HG03520 (cell line): Measurements from ENCODE around the gene DTX3L.
A peak's percentile ranks its signal among the peaks of the same experiment; 100 is the strongest.

ENCODE experiments used
- ATAC-seq: cut with Tn5 transposase; IDR thresholded peaks from one replicate; pipeline ENCODE4 v1.9.1; 2021; ENCODE audit warnings: mild to moderate bottlenecking, moderate library complexity; ENCODE audit not compliant: unreplicated experiment

The DTX3L gene

DNA sequence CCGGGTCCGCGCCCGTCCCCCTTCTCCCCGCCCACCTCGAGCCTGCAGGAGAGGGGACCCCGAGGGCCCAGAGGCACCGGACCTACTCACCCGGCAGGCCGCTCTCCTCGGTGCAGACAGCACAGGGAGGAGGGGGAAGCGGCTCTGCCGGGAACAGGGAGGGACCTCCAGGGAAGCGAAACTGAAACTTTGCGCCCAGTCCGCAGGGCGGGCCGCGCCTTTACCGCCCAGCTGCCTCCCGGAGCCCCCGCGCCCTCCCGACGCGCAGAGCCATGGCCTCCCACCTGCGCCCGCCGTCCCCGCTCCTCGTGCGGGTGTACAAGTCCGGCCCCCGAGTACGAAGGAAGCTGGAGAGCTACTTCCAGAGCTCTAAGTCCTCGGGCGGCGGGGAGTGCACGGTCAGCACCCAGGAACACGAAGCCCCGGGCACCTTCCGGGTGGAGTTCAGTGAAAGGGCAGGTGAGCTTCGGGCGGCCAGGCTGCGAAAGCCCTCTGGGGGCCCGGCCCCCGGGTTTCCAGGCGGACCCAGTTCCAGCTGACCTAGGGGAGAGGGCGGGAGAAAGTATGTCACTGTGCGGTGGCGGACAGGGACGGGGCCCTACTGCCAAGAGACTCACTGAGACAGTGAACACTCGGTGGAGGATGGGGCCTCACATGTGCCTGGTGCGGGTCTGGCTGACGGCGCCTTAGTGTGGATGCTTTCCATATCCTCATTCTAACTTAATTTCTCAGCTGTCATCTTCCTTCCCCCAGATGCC, at the start of gene DTX3L, which contains the start of gene PARP9:
Gene DTX3L (plus strand): TSS at position 184 of the 758 bp plus-strand sequence. CDS start 89 bp downstream, at position 273.
Gene PARP9 (minus strand): TSS at position 146 of the 758 bp plus-strand sequence. CDS start 4,680 bp downstream, outside the sequence.
- ATAC-seq: peak; percentile 57

- ATAC-seq: no peak
These were observed 49.1 kb upstream of the DTX3L start for GRCh38 chr3:122515020-122515468.

- no peak for ATAC-seq
These were observed 48.3 kb upstream of the DTX3L start for GRCh38 chr3:122515870-122516269.

- ATAC-seq: no peak
These were observed 47.2 kb upstream of the DTX3L start for GRCh38 chr3:122516846-122517360.

GRCh38 chr3:122519693-122520092, 44.4 kb upstream of the DTX3L start:
- ATAC-seq: no peak

DNA sequence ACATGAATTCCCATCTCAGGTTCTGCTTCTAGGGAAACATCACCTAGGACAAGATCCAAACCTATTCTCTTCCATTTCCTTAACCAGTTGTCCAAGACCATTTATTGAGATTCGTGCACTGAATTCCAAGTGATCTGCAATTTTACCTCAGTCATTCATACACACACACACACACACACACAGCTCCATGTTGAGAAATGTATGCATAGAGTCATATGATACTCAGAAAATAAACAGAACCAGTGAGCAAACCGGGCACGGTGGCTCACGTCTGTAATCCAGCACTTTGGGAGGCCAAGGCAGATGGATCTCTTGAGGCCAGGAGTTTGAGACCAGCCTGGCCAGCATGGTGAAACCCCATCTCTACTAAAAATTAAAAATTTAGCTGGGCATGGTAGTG, 43.3 kb upstream of the DTX3L start:
- ATAC-seq: no peak

GRCh38 chr3:122523317-122523716, 40.8 kb upstream of the DTX3L start:
- ATAC-seq: no peak

DNA sequence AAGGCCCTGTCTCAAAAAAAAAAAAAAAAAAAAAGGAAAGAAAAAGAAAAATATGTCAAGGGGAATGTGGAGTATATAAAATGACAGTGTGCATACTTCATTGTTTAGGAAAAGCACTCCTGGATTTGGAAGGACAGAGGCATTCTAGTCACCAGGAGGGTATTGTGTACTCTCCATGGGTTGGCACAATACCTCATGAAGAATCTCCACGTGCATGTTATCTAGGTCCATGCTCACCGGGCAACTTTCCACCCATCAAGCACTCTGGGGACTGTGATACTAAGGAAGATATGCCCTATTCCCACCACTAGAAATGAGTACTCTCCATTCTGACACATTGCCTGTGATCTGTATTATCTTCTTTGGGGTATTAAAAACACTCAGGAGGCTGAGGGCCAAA, 34.0 kb upstream of the DTX3L start:
- no peak for ATAC-seq

GRCh38 chr3:122533480-122533879, 30.7 kb upstream of the DTX3L start:
- no peak for ATAC-seq

DNA sequence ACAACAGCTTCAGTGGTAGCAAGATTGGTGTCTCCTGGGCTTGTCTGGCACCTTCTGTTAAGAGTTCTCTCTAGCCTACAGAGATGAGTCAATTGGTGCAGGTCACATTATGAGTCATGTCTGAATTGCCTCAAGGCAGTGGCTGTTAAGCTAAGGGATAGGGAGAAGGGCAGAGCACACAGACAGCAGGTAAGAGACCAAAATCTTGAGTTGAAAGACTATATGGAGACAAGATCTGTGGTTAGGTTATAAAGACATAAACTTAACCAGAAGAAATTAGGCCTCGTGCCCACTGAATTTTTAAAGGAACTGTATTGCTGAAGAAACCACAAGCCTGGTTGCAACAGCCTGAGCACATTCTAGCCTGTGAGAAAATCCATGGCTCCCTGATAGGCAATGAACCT, 30.2 kb upstream of the DTX3L start:
- ATAC-seq: peak; percentile 99

- no peak for ATAC-seq
These were observed 28.0 kb upstream of the DTX3L start for GRCh38 chr3:122535964-122536631.

DNA sequence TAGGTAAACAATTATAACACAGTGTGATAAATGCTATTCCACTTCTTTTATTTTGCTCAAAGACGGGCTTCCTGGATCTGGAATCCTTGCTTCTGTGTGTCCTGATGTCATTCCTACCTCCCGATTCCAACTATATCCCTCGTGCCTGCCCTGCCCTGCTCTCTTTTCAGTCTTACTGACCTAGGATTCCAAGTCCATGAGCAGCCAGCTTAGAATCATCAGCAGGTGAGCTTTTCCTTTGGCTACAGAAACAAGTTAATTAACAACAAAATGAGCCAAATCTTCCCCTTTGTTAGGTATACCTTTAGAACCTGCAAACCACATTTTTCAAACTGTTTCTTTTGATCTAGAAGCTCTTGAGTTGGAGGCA, 27.5 kb upstream of the DTX3L start:
- ATAC-seq: no peak

GRCh38 chr3:122538956-122539490, 25.1 kb upstream of the DTX3L start:
- ATAC-seq: no peak

DNA sequence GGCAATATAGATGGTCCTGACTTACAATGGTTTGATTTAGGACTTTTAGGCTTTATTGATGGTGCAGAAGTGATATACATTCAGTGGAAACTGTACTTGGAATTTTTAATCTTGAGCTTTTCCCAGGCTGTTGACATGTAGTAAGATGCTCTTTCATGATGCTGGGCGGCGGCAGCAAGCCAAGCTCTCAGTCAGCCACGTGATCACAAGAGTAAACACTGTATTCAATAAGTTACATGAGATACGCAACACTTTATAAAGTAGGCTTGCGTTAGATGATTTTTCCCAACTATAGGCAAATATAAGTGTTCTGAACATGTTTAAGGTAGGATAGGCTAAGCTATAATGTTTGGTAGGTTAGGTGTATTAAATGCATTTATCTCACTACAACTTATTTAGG, 18.0 kb upstream of the DTX3L start:
- no peak for ATAC-seq

- no peak for ATAC-seq
These were observed 16.1 kb upstream of the DTX3L start for GRCh38 chr3:122548076-122548475.

DNA sequence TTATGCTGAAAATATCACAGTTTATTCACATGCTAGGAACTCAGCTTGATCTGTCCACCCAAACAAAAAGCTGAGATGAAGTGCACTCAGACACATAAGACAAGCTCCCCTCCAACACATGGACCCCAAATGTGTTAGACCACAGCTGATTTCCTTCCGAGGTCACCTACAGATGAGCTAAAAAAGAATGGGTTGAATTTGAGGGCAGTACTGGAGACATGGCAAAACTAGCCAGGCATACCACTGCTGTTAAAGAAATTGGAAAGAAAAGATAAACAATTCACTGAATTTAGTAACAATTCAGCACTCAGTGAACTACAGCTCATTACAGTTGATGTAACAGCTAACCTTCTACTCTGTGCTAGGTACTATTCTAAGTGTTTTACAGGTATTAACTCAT, 15.5 kb upstream of the DTX3L start:
- no peak for ATAC-seq

DNA sequence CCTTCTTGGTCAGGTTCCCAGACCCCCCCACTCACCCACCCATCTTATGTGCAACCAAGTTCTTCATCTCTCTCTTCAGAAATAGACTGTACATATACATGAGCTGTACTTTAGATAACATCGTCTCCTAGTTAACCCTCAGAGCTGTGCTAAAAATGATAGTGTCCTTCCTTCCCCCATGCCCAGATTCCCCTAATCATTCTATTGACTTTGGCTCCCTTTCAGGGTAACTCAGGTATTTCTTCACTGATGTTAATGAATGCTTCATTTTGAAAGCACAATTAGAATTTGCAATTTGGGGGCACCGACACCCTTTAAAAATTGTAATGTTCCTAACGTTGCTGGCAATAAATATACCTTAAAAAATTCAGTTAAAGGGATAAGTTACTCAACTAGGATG, 11.0 kb upstream of the DTX3L start:
- ATAC-seq: no peak

DNA sequence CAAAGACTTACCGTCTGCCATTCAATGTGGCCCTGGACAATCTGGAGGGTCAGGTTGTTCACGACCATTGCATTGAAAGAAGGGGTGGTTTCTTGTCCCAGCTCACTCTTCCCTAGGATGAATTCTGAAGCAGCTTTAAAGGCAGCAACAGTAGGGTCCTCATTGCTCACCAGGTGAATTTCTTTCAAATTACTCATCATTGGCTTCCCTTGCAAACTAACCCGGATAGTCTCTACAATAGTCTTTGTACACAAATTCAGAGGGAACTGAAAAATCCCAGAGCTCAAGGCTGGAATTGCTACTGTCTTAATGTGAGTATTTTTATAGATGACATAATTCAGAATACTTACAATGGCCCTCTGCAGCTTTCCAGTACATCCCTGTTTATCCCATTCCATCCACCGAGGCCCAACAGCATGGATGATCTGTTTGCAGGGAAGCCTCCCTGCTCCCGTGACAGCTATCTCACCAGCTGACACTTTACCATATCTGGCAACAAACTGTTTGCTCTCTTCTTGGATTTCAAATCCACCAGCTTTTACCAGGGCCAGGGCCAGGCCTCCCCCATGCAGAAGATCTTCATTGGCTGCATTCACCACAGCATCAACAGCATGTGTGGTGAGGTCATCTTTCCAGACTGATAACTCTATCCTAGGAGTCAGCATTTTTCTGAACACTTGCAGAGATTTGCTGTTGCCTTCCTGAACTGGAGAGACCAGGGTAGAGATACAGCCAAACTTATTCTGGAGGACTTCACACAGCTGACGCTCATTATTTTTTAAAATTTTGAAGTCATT, 8.7 kb upstream of the DTX3L start:
- no peak for ATAC-seq

GRCh38 chr3:122557356-122557755, 6.8 kb upstream of the DTX3L start:
- ATAC-seq: no peak

DNA sequence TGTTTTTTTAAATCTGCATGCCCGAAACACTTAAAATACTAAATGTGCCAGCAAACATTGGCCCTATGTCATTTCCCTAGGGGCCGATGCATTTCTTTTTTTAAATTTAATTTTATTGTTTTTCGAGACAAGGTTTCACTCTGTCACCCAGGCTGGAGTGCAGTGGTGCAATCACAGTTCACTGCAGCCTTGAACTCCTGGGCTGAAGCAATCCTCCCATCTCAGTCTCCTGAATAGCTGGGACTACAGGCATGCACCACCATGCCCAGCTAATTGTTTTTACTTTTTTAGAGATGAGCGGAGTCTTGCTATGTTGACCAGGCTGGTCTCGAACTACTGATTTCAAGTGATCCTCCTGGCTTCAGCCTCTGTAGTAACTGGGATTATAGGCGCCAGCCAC, 5.5 kb upstream of the DTX3L start:
- ATAC-seq: no peak

- no peak for ATAC-seq
These were observed 4.2 kb upstream of the DTX3L start for GRCh38 chr3:122559906-122560305.
